Measurements from ENCODE around the gene NYNRIN.

- TF ChIP-seq CTCF (IDR thresholded peaks at IDR 0.05) = no peak
- TF ChIP-seq ARID4B (CRISPR knock-in tag; IDR thresholded peaks at IDR 0.05; ENCODE audit: borderline replicate concordance) = no peak
These were observed 28.1 kb upstream of the NYNRIN start for GRCh38 chr14:24370748-24371147.

Data from WTC11 (cell line).